GM23338 (cell line): ENCODE data around the gene RBP2. TPM values are rescaled to one million over a fixed set of nuclear protein-coding genes. Genes with fewer than 3 reads are reported as not detected.

Experiments used
- ATAC-seq: fragments of 200-7000 bp; cut with Tn5 transposase; 3 replicates; pipeline ENCODE4 v1.9.1; 2020
- DNase-seq: peaks from one replicate; pipeline ENCODE4 v3.0.0-alpha.2; 2015; ENCODE audit warnings: low spot score
- H2AFZ ChIP-seq: fragments of 200-600 bp; sonication (generic); 2 replicates; pipeline ENCODE4 v1.8.0; 2016; ENCODE audit warnings: antibody characterized with exemption, mild to moderate bottlenecking, moderate library complexity
- H3F3A ChIP-seq: fragments of 200-600 bp; sonication (generic); replicated peaks from 2 replicates; pipeline ENCODE4 v1.8.0; 2017; ENCODE audit warnings: antibody characterized with exemption, mixed run types, low read depth
- H3K27ac ChIP-seq: fragments of 200-600 bp; sonication (generic); 2 replicates; pipeline ENCODE4 v1.6.1; 2016; ENCODE audit warnings: low read depth
- H3K27me3 ChIP-seq: fragments of 200-600 bp; sonication (generic); 2 replicates; pipeline ENCODE4 v1.8.0; 2016; ENCODE audit warnings: mild to moderate bottlenecking, mixed run types, moderate library complexity; ENCODE audit not compliant: insufficient read depth
- H3K36me3 ChIP-seq: fragments of 200-600 bp; sonication (generic); 2 replicates; pipeline ENCODE4 v1.8.0; 2016; ENCODE audit warnings: mild to moderate bottlenecking; ENCODE audit not compliant: insufficient read depth
- H3K4me1 ChIP-seq: fragments of 200-600 bp; sonication (generic); 2 replicates; pipeline ENCODE4 v1.8.0; 2016; ENCODE audit warnings: mild to moderate bottlenecking, moderate library complexity; ENCODE audit not compliant: insufficient read depth
- H3K4me2 ChIP-seq: fragments of 200-600 bp; sonication (generic); 2 replicates; pipeline ENCODE4 v1.7.1; 2017; ENCODE audit warnings: mixed run types
- H3K4me3 ChIP-seq: fragments of 200-600 bp; sonication (generic); 2 replicates; pipeline ENCODE4 v1.6.1; 2016; ENCODE audit warnings: mixed run types
- H3K79me2 ChIP-seq: fragments of 200-600 bp; sonication (generic); replicated peaks from 2 replicates; pipeline ENCODE4 v1.8.0; 2017; ENCODE audit warnings: mild to moderate bottlenecking; ENCODE audit not compliant: insufficient read depth
- H3K9me2 ChIP-seq: fragments of 200-600 bp; sonication (generic); 2 replicates; pipeline ENCODE4 v1.8.0; 2017; ENCODE audit not compliant: insufficient read depth
- H4K20me1 ChIP-seq: fragments of 200-600 bp; sonication (generic); replicated peaks from 2 replicates; pipeline ENCODE4 v1.8.0; 2017; ENCODE audit warnings: mild to moderate bottlenecking; ENCODE audit not compliant: insufficient read depth
- H3K27ac Mint-ChIP-seq: 2 replicates; pipeline ENCODE4 v1.8.0; 2020; ENCODE audit warnings: inconsistent platforms, mild to moderate bottlenecking, moderate library complexity, mixed read lengths
- H3K27me3 Mint-ChIP-seq: 3 replicates; pipeline ENCODE4 v1.8.0; 2022; ENCODE audit warnings: low read depth, mild to moderate bottlenecking, moderate library complexity, mixed read lengths, inconsistent platforms; ENCODE audit not compliant: insufficient read depth, poor library complexity
- H3K36me3 Mint-ChIP-seq: 3 replicates; pipeline ENCODE4 v1.8.0; 2021; ENCODE audit warnings: low read depth, mild to moderate bottlenecking, inconsistent platforms, moderate library complexity, mixed read lengths
- H3K4me1 Mint-ChIP-seq: 3 replicates; pipeline ENCODE4 v1.8.0; 2020; ENCODE audit warnings: mild to moderate bottlenecking, inconsistent platforms, mixed read lengths
- H3K4me3 Mint-ChIP-seq: 3 replicates; pipeline ENCODE4 v1.8.0; 2021; ENCODE audit warnings: moderate library complexity, mild to moderate bottlenecking, inconsistent platforms, mixed read lengths
- H3K9me3 Mint-ChIP-seq: 3 replicates; pipeline ENCODE4 v1.8.0; 2020; ENCODE audit warnings: moderate library complexity, mild to moderate bottlenecking, inconsistent platforms, mixed read lengths
- CREB1 ChIP-seq: fragments of 250-450 bp; sonication (Bioruptor Pico); IDR thresholded peaks from 2 replicates; pipeline ENCODE4 v1.5.0; 2020; ENCODE audit warnings: low read depth, mild to moderate bottlenecking, moderate library complexity
- EZH2 ChIP-seq: fragments of 200-600 bp; sonication (generic); IDR thresholded peaks from one replicate; pipeline ENCODE4 v1.8.0; 2017; ENCODE audit warnings: antibody characterized with exemption, mild to moderate bottlenecking, low read depth; ENCODE audit not compliant: unreplicated experiment
- EZH2phosphoT487 ChIP-seq: fragments of 200-600 bp; sonication (generic); IDR thresholded peaks from one replicate; pipeline ENCODE4 v1.8.1; 2018; ENCODE audit warnings: antibody characterized with exemption; ENCODE audit not compliant: unreplicated experiment
- JUNB ChIP-seq: IDR thresholded peaks from one replicate; pipeline ENCODE4 v1.6.1; 2016; ENCODE audit warnings: antibody characterized with exemption; ENCODE audit not compliant: unreplicated experiment
- NANOG ChIP-seq: IDR thresholded peaks from 2 replicates; pipeline ENCODE4 v1.6.1; 2016; ENCODE audit warnings: antibody characterized with exemption, borderline replicate concordance
- POLR2AphosphoS5 ChIP-seq: IDR thresholded peaks from 2 replicates; pipeline ENCODE4 v1.6.1; 2016; ENCODE audit warnings: antibody characterized with exemption, low read depth
- REST ChIP-seq: IDR thresholded peaks from one replicate; pipeline ENCODE4 v1.6.1; 2018; ENCODE audit warnings: antibody characterized with exemption; ENCODE audit not compliant: unreplicated experiment
- STAT1 ChIP-seq: IDR thresholded peaks from one replicate; pipeline ENCODE4 v1.6.1; 2016; ENCODE audit warnings: antibody characterized with exemption; ENCODE audit not compliant: unreplicated experiment
- ZNF114 ChIP-seq: fragments of 250-450 bp; sonication (Bioruptor Pico); IDR thresholded peaks from 2 replicates; pipeline ENCODE4 v1.5.0; 2020; ENCODE audit warnings: mild to moderate bottlenecking, moderate library complexity
- ZNF331 ChIP-seq: fragments of 250-450 bp; sonication (Bioruptor Pico); IDR thresholded peaks from 2 replicates; pipeline ENCODE4 v1.5.0; 2020; ENCODE audit warnings: low read depth, mild to moderate bottlenecking, moderate library complexity
- long read RNA-seq: library from polyadenylated mRNA; unstranded; transcript quantifications from one replicate; pipeline ENCODE4 v2.0.0, GENCODE V29; 2020; ENCODE audit not compliant: unreplicated experiment
- polyA plus RNA-seq: library from polyadenylated mRNA; unstranded; fragments of >200 nt; fragmentation: Nextera tagmentation; extraction: Ambion mirVana; gene quantifications from 2 replicates; pipeline ENCODE4 v1.2.1, GENCODE V29; 2016
- total RNA-seq: library from RNA; depleted of rRNA; stranded (reverse); fragments of >200 nt; shearing (Covaris generic); gene quantifications from 2 replicates; pipeline ENCODE4 v1.2.3, GENCODE V29; 2014; rRNA removed
- TF ChIP-seq, protein P1 (sequence below): IDR thresholded peaks from 2 replicates; pipeline ENCODE4 v1.6.1; 2016; ENCODE audit warnings: antibody characterized with exemption
- TF ChIP-seq, protein P2 (sequence below): fragments of 250-450 bp; sonication (Bioruptor Pico); IDR thresholded peaks from 2 replicates; pipeline ENCODE4 v1.5.0; 2020; ENCODE audit warnings: mild to moderate bottlenecking, moderate library complexity
- TF ChIP-seq, protein P3 (sequence below), 2 experiments: fragments of 200-600 bp in 1 of 2; sonication (generic) in 1 of 2; conservative IDR thresholded peaks; 2 replicates each; pipeline versions ENCODE4 v1.5.1 to v1.6.1; 2016 to 2017; ENCODE audit warnings: antibody characterized with exemption in 2 of 2, low read depth in 2 of 2, mild to moderate bottlenecking in 2 of 2, moderate library complexity in 1 of 2

The RBP2 gene
- total RNA-seq (not detected in 2 replicates), polyA plus RNA-seq (not detected in 2 replicates)
- long read RNA-seq, partial matches to known transcripts, result 0 of 1 reads
- long read RNA-seq, other reads (novel, unspliced or antisense), result 1 of 1 reads

DNA sequence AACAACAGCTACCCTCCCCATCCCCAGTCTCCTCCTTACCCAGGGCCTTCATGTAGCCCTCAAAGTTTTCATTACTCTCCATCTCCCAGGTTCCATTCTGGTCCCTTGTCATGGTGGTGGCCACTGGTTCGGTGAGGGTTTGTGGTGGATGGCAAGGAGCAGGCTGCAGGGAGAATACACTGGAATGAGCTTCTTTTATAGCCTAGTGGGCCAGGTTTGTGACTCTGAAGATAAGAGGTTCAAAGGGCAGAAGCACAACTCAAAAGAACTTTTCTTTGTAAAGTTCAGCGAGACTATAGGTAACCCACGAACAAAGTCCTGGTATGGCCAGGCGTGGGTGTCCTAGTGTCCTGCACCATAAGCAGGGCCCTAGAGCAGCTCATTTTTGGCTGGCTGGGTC, at the start of gene RBP2:
TSS of gene RBP2 (minus strand) at position 169 of the 400 bp plus-strand sequence. CDS start at position 112, 57 bp downstream.
- peaks cover 9% of the 10 kb centered on the region for H3K4me1 Mint-ChIP-seq
- no peaks in the 10 kb centered on the region for H3K27me3 ChIP-seq

More for the DNA sequence above, at the start of gene RBP2:
- Histone ChIP-seq H3F3A (no peaks in the 10 kb centered on the region), H3K79me2 (no peaks in the 10 kb centered on the region), H3K36me3 (no peaks in the 10 kb centered on the region), H4K20me1 (no peaks in the 10 kb centered on the region), H2AFZ (no peak within 1 kb of the TSS), H3K4me1 (no peaks in the 10 kb centered on the region), H3K4me3 (no peak within 1 kb of the TSS), H3K4me2 (no peak within 1 kb of the TSS), H3K9me2 (peaks cover 16% of the 10 kb centered on the region; the same call in 1 of the 2 replicates), H3K27ac (no peak within 1 kb of the TSS)
- no peak within 1 kb of the TSS for H3K4me3 Mint-ChIP-seq
- no peaks in the 10 kb centered on the region for H3K27me3 Mint-ChIP-seq
- no peak for DNase-seq
- H3K9me3 Mint-ChIP-seq, result no peaks in the 10 kb centered on the region
- no peaks in the 10 kb centered on the region for H3K36me3 Mint-ChIP-seq
- TF ChIP-seq EZH2 (no peak), ZNF331 (CRISPR knock-in tag) (no peak), NANOG (no peak), REST (no peak), POLR2AphosphoS5 (no peak), STAT1 (no peak), CREB1 (CRISPR knock-in tag) (no peak), JUNB (no peak), ZNF114 (no peak), EZH2phosphoT487 (no peak)
- TF ChIP-seq, protein P1, sequence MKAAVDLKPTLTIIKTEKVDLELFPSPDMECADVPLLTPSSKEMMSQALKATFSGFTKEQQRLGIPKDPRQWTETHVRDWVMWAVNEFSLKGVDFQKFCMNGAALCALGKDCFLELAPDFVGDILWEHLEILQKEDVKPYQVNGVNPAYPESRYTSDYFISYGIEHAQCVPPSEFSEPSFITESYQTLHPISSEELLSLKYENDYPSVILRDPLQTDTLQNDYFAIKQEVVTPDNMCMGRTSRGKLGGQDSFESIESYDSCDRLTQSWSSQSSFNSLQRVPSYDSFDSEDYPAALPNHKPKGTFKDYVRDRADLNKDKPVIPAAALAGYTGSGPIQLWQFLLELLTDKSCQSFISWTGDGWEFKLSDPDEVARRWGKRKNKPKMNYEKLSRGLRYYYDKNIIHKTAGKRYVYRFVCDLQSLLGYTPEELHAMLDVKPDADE, result no peak
- TF ChIP-seq, protein P2, sequence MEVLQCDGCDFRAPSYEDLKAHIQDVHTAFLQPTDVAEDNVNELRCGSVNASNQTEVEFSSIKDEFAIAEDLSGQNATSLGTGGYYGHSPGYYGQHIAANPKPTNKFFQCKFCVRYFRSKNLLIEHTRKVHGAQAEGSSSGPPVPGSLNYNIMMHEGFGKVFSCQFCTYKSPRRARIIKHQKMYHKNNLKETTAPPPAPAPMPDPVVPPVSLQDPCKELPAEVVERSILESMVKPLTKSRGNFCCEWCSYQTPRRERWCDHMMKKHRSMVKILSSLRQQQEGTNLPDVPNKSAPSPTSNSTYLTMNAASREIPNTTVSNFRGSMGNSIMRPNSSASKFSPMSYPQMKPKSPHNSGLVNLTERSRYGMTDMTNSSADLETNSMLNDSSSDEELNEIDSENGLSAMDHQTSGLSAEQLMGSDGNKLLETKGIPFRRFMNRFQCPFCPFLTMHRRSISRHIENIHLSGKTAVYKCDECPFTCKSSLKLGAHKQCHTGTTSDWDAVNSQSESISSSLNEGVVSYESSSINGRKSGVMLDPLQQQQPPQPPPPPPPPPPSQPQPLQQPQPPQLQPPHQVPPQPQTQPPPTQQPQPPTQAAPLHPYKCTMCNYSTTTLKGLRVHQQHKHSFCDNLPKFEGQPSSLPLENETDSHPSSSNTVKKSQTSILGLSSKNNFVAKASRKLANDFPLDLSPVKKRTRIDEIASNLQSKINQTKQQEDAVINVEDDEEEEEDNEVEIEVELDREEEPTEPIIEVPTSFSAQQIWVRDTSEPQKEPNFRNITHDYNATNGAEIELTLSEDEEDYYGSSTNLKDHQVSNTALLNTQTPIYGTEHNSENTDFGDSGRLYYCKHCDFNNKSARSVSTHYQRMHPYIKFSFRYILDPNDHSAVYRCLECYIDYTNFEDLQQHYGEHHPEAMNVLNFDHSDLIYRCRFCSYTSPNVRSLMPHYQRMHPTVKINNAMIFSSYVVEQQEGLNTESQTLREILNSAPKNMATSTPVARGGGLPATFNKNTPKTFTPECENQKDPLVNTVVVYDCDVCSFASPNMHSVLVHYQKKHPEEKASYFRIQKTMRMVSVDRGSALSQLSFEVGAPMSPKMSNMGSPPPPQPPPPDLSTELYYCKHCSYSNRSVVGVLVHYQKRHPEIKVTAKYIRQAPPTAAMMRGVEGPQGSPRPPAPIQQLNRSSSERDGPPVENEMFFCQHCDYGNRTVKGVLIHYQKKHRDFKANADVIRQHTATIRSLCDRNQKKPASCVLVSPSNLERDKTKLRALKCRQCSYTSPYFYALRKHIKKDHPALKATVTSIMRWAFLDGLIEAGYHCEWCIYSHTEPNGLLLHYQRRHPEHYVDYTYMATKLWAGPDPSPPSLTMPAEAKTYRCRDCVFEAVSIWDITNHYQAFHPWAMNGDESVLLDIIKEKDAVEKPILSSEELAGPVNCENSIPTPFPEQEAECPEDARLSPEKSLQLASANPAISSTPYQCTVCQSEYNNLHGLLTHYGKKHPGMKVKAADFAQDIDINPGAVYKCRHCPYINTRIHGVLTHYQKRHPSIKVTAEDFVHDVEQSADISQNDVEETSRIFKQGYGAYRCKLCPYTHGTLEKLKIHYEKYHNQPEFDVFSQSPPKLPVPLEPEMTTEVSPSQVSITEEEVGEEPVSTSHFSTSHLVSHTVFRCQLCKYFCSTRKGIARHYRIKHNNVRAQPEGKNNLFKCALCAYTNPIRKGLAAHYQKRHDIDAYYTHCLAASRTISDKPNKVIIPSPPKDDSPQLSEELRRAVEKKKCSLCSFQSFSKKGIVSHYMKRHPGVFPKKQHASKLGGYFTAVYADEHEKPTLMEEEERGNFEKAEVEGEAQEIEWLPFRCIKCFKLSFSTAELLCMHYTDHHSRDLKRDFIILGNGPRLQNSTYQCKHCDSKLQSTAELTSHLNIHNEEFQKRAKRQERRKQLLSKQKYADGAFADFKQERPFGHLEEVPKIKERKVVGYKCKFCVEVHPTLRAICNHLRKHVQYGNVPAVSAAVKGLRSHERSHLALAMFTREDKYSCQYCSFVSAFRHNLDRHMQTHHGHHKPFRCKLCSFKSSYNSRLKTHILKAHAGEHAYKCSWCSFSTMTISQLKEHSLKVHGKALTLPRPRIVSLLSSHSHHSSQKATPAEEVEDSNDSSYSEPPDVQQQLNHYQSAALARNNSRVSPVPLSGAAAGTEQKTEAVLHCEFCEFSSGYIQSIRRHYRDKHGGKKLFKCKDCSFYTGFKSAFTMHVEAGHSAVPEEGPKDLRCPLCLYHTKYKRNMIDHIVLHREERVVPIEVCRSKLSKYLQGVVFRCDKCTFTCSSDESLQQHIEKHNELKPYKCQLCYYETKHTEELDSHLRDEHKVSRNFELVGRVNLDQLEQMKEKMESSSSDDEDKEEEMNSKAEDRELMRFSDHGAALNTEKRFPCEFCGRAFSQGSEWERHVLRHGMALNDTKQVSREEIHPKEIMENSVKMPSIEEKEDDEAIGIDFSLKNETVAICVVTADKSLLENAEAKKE (CRISPR knock-in tag), result no peak
- TF ChIP-seq, protein P3, sequence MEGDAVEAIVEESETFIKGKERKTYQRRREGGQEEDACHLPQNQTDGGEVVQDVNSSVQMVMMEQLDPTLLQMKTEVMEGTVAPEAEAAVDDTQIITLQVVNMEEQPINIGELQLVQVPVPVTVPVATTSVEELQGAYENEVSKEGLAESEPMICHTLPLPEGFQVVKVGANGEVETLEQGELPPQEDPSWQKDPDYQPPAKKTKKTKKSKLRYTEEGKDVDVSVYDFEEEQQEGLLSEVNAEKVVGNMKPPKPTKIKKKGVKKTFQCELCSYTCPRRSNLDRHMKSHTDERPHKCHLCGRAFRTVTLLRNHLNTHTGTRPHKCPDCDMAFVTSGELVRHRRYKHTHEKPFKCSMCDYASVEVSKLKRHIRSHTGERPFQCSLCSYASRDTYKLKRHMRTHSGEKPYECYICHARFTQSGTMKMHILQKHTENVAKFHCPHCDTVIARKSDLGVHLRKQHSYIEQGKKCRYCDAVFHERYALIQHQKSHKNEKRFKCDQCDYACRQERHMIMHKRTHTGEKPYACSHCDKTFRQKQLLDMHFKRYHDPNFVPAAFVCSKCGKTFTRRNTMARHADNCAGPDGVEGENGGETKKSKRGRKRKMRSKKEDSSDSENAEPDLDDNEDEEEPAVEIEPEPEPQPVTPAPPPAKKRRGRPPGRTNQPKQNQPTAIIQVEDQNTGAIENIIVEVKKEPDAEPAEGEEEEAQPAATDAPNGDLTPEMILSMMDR (conservative IDR thresholded peaks at IDR 0.05; ENCODE audit: low read depth in 2 of 2), result no peak
- no peak for ATAC-seq
- H3K27ac Mint-ChIP-seq, result no peak within 1 kb of the TSS
